Fibroblast of the aortic adventitia (primary cell): ENCODE data around the gene GLRX5. TPM values are rescaled to one million over a fixed set of nuclear protein-coding genes. Genes with fewer than 3 reads are reported as not detected.

ENCODE experiments used
- DNase-seq: peaks from one replicate; pipeline ENCODE4 v3.0.0-alpha.2; 2010; ENCODE audit warnings: low read depth
- H3K4me3 ChIP-seq: 2 replicates; pipeline ENCODE4 v1.5.1; 2011; ENCODE audit warnings: low read depth, mild to moderate bottlenecking, control low read depth, low read length, moderate library complexity
- CTCF ChIP-seq: IDR thresholded peaks from 2 replicates; pipeline ENCODE4 v1.5.1; 2011; ENCODE audit warnings: mild to moderate bottlenecking, low read length, control low read depth, inconsistent platforms; ENCODE audit not compliant: insufficient read depth
- total RNA-seq: library from RNA; depleted of rRNA; stranded (reverse); fragments of >200 nt; gene quantifications from 2 replicates; pipeline ENCODE4 v1.2.3, GENCODE V29; 2012; ENCODE audit warnings: low replicate concordance

GLRX5 gene
- total RNA-seq, 1 donor = 47.2 TPM

- TF ChIP-seq CTCF = no peak
- no peak overlapping the region for H3K4me3 ChIP-seq
- DNase-seq = no peak
Observed at GRCh38 chr14:95555053-95555452, 20.2 kb downstream of the GLRX5 start.

- DNase-seq = no peak
- no peak overlapping the region for H3K4me3 ChIP-seq
- TF ChIP-seq CTCF = no peak
Observed at GRCh38 chr14:95557291-95557690, 22.4 kb downstream of the GLRX5 start.

- no peak for TF ChIP-seq CTCF
- no peak overlapping the region for H3K4me3 ChIP-seq
- no peak for DNase-seq
Observed at GRCh38 chr14:95557832-95558231, 23.0 kb downstream of the GLRX5 start.

- no peak overlapping the region for H3K4me3 ChIP-seq
- TF ChIP-seq CTCF = no peak
- no peak for DNase-seq
Observed at GRCh38 chr14:95559203-95559602, 24.4 kb downstream of the GLRX5 start.

- DNase-seq = peak; percentile 85
- TF ChIP-seq CTCF = peak; percentile 89
- H3K4me3 ChIP-seq = no peak overlapping the region
Observed at GRCh38 chr14:95561001-95561412, 26.2 kb downstream of the GLRX5 start.

- H3K4me3 ChIP-seq = peak overlapping the region; percentile 48
- DNase-seq = peak; percentile 63
- TF ChIP-seq CTCF = no peak
Observed at GRCh38 chr14:95562892-95563685, 28.2 kb downstream of the GLRX5 start.

GRCh38 chr14:95564060-95564459 lies 29.2 kb downstream of the GLRX5 start:
- H3K4me3 ChIP-seq = no peak overlapping the region
- no peak for TF ChIP-seq CTCF
- peak; percentile 64 for DNase-seq
